ENCODE data around the gene MMP17.

- TF ChIP-seq CTCF (IDR thresholded peaks at IDR 0.05) (no peak), EP300 (IDR thresholded peaks at IDR 0.05) (no peak)
Observed at GRCh38 chr12:131800594-131801135, 27.5 kb upstream of the MMP17 start.

Data from ovary (tissue), 3 donors.